Activated CD4-positive, alpha-beta T cell treated with anti-CD3 and anti-CD28 coated beads for 24 hours (primary cell): ENCODE data around the gene GPC5.
"Not testable (repeated sequence)": the region's sequence is repeated elsewhere in the genome, so short reads cannot be mapped to it uniquely, and the experiment has no call there.

Source experiments
- DNase-seq, 2 donors: peaks; one replicate each; pipeline ENCODE4 v3.0.0-alpha.2; 2020; ENCODE audit warnings: low read depth in 2 of 2

The GPC5 gene

GRCh38 chr13:92830821-92831220 lies 1432.4 kb downstream of the GPC5 start:
- DNase-seq, result no peak

DNA sequence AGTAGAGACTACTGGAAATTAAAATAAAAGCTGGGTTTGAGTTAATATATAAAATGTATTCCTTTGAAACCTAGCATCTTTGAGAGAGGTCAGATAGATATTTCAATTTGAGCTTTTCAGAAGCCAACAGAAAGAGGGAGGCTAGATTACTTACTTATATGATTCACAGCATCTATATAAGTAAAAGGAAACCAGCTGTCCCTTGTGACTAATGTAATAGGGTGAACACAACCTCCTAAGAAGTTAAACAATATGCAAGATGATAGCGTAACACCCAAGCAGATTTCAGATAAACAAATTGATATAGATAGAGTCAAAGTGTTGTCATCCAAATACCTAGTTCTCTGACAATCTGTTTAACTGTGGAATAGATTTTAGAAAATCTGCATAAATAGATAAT lies 1434.7 kb downstream of the GPC5 start:
- no peak for DNase-seq

- DNase-seq, result no peak
These were observed 1437.8 kb downstream of the GPC5 start for GRCh38 chr13:92836171-92836570.

DNA sequence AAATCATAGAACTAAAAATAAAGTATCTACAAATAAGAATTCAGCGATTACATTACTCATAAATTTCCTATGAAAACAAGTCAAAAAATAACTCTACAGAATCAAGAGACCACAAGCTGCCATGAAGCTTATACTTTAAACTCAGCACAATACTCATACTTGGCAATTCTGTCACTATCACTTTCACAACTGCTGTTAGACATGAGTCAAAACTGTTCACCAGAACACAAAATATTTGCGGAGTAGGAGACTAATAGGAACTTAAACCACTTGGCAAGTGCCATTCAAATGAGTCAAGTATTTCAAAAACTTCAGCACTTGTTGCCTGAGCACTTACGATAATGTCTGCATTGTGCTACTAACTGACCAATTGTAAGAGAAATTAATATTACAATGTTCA lies 1440.4 kb downstream of the GPC5 start:
- no peak for DNase-seq

DNA sequence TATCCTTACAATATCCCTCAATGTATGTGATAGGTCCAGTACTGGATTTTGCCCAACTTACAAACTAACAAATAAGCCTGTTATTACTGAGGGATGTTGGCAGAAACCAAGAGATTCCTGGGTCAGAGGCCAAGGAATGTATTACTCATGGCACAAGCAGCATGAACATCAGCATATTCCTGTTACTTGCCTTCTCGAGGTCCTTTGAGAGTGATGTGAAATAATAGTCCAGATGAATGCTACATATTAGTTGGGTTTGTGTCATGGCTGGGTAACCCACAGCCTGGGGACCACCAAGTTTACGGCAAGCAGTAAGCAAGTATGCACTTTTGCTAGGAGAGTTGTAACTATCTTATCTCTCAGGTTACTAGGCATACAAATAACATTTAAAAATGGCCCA lies 1443.7 kb downstream of the GPC5 start:
- DNase-seq, result no peak

DNA sequence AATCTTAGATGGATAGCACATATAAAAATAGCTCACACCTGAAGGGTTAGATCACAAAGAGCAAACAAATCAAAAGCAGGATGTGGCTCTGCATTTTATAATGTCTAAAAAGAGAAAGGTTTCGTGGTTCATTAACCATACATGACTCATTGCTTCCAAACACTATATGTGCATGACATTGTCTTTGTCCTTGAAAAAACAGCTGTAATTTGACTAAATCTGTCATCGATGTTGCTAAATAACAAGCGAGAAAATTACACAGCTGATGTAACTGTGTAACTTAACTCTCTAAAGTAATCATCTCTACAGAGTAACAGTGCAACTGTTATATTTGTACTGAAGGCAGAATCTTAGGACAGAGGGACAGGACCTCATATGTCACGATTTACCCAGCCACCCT lies 1445.1 kb downstream of the GPC5 start:
- DNase-seq, result no peak

DNA sequence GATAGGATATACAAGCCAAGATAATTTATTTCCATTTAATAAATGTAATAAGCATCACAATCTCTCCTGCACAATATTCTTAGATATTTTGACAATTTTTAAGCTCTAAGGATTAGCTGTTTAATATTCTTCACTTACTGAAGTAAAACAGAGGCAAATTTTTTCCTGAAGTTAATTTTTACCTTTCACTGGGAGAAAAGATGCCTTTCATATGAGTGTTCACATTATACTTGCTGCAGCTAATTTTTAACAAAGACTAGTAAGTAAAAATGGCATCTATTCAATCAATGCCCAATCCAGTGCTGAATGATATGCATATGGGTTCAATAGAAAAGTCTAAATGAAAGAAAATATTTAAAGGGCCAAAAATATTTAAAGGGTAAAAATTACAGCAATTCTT lies 1451.0 kb downstream of the GPC5 start:
- DNase-seq, result no peak

DNA sequence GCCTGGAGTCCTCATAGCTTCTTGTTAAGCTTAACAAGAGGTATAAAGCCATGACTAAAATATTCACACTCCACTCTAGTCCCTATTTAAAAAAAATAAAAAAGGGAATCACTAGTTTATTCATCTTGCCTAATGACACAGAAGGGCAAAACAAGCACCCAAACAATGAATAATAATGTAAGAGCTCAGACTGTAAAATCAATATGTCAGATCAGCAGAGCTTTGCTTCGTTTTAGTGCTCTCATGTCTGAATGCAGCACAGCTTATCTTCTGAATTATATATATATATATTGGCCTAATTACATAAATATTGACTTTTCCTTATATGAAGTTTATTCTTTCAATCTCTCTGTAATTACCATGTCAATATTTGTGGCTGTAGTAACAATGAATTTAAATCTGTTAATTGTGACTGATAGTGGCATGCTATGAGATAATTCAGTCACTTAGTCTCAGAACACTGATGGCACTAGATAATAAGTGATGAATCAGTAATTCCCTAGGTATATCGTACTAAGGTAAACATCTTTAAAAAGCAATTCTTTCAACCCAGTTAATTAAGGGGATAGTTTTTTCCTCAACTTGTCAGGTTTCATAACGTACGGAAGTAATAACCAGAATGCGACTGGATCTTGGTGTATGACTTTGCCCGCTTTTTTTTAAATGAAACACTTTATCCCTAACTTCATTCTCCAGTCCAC lies 1466.3 kb downstream of the GPC5 start:
- no peak for DNase-seq

GRCh38 chr13:92873029-92873428 lies 1474.6 kb downstream of the GPC5 start:
- no peak for DNase-seq

DNA sequence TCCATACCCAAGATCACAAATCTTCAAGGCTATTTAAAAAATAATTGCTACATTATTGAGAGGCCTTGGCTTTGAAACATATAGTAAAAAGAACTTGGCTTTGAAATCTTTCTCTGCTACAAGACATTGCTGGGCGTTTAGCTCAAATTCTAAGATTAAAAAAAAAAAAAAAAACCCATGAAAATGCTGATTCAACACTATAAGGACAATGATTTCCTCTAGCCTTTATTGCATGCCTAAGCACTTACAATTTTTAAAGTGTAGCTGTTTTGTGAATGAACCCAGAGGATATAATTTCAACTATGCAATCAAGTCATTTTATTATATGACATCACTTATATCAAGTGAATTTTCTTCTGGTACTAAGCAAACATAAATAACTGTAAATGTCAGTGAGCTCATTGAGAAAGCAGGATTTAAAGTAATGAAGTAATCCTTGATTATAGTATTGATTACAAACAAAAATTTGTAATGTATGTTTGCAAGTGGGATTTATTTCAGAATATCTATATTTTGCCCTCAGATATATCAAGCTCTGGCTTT lies 1488.2 kb downstream of the GPC5 start:
- no peak for DNase-seq

- DNase-seq, result no peak
These were observed 1496.0 kb downstream of the GPC5 start for GRCh38 chr13:92894447-92894846.

GRCh38 chr13:92896842-92897241 lies 1498.4 kb downstream of the GPC5 start:
- no peak for DNase-seq

DNA sequence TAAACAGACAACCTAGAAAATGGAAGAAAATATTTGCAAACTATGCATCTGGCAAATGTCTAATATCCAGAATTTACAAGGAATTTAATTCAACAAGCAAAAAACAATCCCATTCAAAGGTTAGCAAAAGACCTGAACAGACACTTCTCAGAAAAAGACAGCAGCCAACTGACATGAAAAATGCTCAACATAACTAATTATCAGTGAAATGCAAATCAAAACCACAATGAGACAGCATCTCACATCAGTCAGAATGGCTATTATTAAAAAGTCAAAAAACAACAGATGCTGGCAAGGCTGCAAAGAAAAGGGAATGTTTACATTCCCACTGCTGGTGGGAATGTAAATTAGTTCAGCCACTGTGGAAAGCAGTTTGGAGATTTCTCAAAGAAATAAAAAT lies 1500.5 kb downstream of the GPC5 start:
- DNase-seq, result not testable (repeated sequence)

- DNase-seq, result no peak
These were observed 1502.0 kb downstream of the GPC5 start for GRCh38 chr13:92900446-92900845.

- no peak for DNase-seq
These were observed 1503.3 kb downstream of the GPC5 start for GRCh38 chr13:92901739-92902138.

- DNase-seq, result no peak
These were observed 1514.2 kb downstream of the GPC5 start for GRCh38 chr13:92912629-92913028.

DNA sequence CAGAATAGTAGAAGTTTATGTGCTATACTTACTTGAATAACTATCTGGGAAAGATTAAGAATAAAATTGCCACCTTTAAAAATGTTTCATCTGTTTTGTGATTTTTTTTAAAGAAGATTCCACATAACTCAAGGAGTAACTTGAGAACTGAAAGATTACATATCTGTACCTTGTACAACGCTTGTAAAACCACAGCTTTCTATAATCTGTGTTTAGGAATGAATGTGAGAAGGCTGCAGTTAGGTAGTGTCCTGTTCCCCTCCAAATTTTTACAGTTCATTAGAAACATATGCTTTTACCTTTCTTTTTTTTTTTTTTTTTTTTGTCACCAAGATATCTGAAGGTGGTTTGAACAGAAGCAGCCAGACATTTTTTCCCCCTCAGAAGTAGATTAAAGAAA lies 1515.4 kb downstream of the GPC5 start:
- no peak for DNase-seq
